Measurements from ENCODE around the gene HP.

DNA sequence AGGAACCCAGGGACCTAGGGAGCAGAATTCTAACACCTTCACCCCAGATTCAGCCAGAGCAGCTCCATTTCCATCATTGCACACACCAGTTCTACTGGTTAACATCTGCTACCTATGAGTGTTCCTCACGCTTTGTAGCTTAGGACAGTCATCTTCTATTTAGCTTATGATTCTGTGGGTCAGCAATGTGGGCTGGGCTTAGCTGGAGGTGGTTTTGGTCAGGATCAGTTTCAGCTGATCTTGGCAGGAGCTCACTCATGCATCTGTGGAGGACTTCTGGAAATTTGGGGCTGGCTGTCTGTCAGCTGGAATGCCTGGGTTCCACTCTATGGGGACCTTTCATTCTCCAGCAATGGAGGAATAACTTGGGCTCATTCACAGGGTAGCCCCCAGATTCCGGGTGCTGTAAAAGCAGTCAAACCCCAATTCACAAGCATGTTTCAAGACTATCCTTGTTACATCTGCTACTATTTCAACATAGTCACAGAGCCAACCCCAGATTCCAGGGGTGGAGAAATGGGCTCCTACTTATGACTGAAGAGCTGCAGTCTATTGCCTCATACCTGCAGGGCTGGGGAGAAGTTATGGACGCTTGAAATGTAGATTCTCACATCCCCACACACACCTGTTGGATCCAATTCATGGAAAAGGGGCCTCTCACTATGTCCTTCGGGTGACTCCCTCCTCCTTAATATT lies 3.4 kb upstream of the HP start:
- TF ChIP-seq, protein P1, sequence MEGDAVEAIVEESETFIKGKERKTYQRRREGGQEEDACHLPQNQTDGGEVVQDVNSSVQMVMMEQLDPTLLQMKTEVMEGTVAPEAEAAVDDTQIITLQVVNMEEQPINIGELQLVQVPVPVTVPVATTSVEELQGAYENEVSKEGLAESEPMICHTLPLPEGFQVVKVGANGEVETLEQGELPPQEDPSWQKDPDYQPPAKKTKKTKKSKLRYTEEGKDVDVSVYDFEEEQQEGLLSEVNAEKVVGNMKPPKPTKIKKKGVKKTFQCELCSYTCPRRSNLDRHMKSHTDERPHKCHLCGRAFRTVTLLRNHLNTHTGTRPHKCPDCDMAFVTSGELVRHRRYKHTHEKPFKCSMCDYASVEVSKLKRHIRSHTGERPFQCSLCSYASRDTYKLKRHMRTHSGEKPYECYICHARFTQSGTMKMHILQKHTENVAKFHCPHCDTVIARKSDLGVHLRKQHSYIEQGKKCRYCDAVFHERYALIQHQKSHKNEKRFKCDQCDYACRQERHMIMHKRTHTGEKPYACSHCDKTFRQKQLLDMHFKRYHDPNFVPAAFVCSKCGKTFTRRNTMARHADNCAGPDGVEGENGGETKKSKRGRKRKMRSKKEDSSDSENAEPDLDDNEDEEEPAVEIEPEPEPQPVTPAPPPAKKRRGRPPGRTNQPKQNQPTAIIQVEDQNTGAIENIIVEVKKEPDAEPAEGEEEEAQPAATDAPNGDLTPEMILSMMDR (IDR thresholded peaks at IDR 0.05), result no peak
- TF ChIP-seq EZH2 (IDR thresholded peaks at IDR 0.05; ENCODE audit: borderline replicate concordance, insufficient read depth, low read depth, low read length, poor library complexity, severe bottlenecking), result no peak
